Stimulated activated CD4-positive, alpha-beta T cell treated with anti-CD3 and anti-CD28 coated beads, TNF-alpha, amount 100 ng/mL, for 48 hours (primary cell): ENCODE data around the gene RER1.

Source experiments
- DNase-seq, 3 donors: peaks; one replicate each; pipeline ENCODE4 v3.0.0-alpha.2; 2020; ENCODE audit warnings: low read depth in 3 of 3

Gene RER1, protein sequence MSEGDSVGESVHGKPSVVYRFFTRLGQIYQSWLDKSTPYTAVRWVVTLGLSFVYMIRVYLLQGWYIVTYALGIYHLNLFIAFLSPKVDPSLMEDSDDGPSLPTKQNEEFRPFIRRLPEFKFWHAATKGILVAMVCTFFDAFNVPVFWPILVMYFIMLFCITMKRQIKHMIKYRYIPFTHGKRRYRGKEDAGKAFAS

GRCh38 chr1:2391041-2391930, at the start of gene RER1, which contains the start of gene MORN1:
Gene RER1, plus strand, starts transcription at chr1:2391841. Its CDS starts 3,950 bp downstream, at chr1:2395791.
Gene MORN1, minus strand, starts transcription at chr1:2391554. Its CDS starts 21 bp downstream, at chr1:2391533.
- DNase-seq, result peak; percentile 97 to 98 (median 98)

DNA sequence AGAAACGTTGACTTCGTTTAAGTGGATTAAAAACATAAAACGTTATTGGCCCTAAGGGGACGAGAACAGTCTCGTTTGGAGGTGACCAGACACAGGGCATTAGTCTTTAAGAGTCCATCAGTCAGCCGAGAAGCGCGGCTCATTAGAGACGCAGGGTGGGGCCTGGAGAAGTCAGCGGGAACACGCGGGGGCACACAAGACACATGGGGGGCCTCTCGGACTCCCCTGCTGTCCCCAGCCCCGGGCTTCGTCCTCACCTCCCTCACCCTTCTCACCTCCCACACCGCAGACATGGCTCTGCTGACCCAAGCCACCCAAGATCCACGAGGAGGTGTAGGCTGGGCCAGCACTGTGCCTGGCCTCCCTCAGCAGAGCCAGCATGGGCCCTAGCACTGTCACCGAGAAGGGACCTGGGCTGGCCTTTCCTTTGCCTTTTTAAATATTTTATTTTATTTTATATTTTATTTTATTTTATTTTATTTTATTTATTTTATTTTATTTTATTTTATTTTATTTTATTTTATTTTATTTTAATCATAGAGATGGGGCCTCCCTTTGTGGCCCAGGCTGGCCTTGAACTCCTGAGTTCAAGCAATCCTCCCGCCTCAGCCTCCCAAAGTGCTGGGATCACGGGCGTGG, 49.1 kb upstream of the RER1 start:
- DNase-seq, result no peak

DNA sequence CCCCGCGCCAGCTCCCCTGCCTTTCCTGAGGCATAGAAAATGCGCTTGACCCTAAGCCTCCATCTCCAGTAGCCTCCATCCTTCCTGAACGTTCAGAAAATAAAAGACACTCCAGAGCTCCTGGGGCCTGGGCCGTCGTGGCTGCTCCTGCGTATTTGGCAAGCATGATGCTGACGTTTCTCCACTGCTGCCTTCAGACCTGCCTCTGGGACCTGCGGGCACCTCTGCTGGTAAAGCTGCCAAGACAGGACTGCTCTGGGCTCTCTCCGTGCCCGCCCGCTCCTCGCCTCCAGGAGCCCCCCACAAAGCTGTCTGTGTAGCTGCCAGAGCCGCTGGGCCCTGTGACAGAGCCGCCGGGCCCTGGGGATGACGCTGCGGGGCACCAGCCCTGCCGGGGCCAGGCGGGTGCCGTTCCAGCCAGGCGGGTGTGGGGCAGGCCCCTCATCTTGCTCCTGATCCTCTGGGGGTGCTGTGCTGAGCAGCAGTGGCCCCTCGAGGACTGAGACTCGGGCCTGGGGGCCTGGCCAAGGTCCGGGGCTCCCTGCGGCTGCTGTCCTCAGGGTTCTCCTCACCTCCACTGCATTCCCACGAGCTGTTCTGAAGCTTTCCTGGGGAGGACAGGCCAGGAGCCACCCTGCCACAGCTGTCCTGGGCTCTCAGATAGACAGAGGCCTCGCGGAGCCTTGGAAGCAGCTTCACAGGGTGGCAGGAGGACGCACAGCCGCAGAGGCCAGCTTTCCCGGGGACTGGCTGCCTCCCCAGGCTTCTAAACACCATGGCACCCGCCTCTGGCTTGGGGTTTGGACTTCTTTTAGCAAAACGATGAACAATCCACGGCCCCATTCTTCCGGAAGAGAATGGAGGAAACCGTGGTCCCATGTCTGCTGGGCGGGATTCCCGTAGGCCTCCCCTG, 48.4 kb upstream of the RER1 start:
- DNase-seq, result no peak

- DNase-seq, result no peak
Observed at GRCh38 chr1:2344121-2344681, 47.4 kb upstream of the RER1 start.

DNA sequence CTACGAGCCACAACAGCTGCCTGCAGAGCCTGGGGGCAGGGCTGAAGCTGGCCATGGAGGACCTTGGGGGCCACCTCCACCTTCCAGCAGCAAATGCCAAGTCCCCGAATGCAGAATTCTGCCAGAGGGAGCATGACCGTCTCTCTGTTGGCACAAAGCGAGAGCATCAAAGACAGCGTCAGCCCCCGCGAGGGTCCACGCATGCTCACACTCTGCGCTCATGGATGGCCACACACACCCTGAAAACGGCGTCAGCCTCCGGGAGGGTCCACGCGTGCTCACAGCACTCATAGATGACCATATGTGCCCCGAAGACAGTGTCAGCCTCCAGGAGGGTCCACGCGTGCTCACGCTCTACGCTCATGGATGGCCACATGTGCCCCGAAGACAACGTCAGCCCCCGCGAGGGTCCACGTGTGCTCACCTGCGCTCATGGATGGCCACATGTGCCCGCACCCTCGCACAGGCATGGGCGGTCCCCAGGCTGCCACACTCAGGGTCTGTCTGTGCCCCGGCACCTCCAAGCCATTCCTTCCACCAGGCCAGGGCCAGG, 46.8 kb upstream of the RER1 start:
- no peak for DNase-seq

- DNase-seq, result no peak
Observed at GRCh38 chr1:2345297-2346075, 46.2 kb upstream of the RER1 start.

DNA sequence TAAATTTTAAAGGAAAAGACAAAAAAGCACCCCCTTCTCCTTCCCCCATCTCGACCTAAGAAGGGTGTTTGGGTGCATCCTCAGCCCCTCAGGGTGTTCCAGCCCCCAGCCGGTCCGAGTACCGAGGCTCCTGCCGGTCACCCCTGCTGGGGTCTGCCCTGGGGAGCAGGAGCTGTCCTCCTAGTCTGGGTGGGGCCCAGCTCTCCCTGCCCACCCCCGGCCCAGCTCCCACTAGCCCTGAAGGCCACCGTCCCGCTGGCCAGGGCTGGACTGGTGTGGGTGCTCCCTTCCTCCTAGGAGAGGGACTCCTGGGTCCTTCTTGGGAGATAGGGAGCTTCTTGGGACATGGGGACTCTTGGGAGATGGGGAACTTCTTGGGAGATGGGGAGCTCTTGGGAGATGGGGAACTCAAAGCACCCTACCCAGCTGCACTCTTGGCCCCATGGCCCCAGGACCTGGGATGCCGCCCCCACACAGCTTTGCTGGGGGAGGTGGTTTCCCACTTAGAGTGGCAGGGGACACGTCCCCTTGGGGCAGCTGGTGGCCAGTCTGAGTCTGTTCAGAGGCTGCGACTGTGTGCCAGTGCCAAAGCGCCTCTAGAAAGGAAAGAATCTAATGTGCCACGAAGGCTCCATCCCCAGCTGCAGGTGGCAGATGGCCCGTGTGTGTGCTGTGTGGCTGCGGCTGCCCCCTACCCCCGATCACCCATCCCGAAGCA, 44.8 kb upstream of the RER1 start:
- DNase-seq, result no peak

DNA sequence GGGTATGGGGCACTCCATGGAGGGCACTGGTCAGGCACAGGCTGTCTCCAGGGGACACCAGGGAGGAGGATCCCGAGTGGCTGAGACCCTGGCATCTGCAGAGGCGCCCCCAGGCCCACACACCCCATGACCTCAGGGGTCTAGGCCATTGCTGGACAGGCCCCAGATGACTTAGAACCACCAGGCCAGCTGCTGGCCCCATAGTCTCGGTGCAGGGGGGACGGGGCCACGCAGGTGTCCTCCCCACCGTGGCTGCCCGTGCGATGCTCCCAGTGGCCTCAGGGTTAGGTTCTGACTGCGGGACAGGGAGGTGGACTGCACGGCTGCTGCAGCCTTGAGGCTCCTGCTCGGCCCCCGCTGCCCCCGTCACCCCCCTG, 44.2 kb upstream of the RER1 start:
- no peak for DNase-seq

DNA sequence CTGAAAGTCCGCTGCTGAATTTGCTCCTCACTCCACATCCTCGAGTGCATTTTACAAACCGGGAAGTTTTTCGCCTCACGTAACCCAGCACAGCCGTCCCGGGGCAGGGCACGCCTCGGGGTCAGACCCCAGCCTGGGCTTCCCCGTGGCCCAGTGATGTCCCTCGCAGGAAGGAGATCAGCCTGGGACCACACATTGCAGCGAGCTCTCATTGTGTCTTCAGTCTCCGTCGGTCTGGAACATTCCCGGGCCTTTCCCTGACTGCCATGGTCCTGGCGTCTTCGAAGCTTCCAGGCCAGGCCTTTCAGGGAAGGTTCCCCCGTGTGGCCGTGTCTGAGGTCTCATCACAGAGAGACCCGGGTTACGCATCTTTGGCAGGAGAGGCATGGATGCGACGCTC, 43.7 kb upstream of the RER1 start:
- DNase-seq, result no peak

GRCh38 chr1:2348346-2349325, 43.0 kb upstream of the RER1 start:
- DNase-seq, result no peak

- no peak for DNase-seq
Observed at GRCh38 chr1:2349806-2350205, 41.8 kb upstream of the RER1 start.

- DNase-seq, result no peak
Observed at GRCh38 chr1:2350501-2350900, 41.1 kb upstream of the RER1 start.

- DNase-seq, result no peak
Observed at GRCh38 chr1:2350911-2351655, 40.6 kb upstream of the RER1 start.

DNA sequence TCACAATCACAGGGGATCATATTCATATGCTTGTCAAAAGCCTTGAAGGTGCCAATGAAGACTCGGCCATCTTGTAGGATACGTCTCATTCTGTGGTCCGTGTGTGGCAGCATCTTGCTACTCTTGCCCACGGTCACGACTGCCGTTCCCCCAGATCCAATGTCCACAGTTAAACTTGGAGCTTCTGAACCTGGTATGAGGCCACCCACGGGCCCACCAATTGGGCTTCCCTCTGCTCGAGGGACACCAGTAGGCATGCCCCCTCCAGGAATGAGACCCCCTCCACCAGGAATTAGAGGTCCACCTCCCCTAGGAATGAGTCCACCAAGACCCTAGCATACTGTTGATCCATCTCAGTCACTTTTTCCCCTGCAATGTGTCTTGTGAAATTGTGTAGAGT, 39.9 kb upstream of the RER1 start:
- no peak for DNase-seq

DNA sequence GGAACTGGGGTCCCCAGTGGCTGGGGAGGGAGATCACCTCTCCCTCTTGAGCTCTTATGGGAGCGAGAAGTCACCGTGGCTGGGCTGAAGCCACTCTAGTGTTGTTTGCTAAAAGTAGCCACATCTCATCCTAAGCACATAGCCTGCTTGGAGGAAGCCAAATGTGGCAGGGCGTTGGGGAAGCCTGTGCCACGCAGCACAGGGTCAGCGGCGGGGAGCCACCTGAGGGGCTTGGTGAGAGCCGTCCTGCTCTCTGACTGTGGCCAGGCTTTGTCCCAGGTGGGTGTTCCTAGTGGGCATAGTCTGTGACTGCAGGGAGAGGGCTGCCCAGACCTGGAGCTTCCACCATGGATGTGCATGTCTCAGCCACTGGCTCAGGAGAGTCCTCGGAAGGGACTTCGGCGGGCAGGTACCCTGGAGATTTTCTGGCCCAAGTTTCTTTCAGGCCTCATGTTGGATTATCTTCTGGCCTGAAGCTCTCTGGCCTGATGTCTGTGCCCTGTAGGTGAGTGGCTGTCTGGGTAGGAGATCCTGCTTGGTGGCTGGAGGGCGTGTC, 39.2 kb upstream of the RER1 start:
- DNase-seq, result no peak

DNA sequence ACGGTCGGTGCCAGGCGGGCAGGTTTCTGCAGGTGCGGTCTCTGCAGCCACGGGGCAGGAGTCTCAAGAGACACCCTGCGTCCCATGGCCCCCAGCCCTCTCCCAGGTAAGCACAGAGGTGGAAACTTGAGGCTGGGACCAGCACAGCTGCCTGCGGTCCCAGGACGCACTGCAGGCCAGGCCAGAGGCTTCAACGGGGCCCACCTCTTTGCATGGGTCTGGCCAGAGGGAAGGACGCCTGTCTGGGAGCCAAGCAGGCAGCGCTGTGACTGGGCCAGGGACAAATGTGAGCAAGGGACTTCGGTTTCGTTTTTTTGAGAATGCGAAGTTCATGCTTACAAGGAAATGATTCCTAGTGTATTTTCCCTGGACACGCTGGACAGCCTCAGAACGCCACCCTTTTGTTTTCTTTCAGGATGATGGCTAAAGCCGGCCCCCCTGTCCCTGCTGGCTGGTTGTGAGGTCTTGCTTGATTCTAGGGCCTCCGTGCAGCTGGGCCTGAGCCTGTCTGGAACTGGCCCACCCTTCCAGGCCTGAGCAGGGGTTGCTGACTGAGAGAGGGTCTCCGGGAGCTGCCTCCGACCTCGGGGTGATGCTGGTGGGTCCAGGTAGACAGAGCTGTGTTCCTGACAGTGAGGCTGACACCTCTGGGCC, 38.6 kb upstream of the RER1 start:
- DNase-seq, result no peak
